ENCODE results near the gene TCF7L1. TPM values are rescaled to one million over a fixed set of nuclear protein-coding genes. Genes with fewer than 3 reads are reported as not detected.
"Not testable (repeated sequence)": the region's sequence is repeated elsewhere in the genome, so short reads cannot be mapped to it uniquely, and the experiment has no call there.

TCF7L1 gene
- total and polyA plus RNA-seq, 2 of the 13 experiments (the other 11 are each of a cell fraction or from before 2014, with no cell fraction given): 0.04 to 0.15 TPM

DNA sequence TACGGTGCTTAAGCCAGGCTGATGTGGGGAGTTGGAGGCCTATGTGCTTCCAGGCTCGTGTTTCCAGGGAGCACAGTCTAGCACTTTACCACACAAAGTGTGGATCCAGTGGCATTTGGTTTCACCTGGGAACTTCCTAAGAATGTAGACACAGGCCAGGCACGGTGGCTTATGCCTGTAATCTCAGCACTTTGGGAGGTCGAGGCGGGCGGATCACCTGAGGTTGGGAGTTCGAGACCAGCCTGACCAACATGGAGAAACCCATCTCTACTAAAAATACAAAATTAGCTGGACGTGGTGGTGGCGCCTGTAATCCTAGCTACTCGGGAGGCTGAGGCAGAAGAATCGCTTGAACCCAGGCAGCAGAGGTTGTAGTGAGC, 190.8 kb downstream of the TCF7L1 start:
- Histone ChIP-seq H3K79me2 (ENCODE audit: insufficient read depth, low read length) (peaks cover 91% of the 10 kb centered on the region), H3K4me3 (replicated peaks in 1 of 3; ENCODE audit: insufficient read depth in 1 of 3, low read depth in 2 of 3, low read length in 3 of 3) (peak overlapping the region in 1 of 3 experiments; percentile 44; a peak in 2 of 6 replicates), H3K4me1 (ENCODE audit: insufficient read depth, low read length) (peaks cover 64% of the 10 kb centered on the region), H3K36me3 (replicated peaks in 1 of 2; ENCODE audit: control insufficient read depth in 1 of 2, insufficient read depth in 2 of 2, low read length in 2 of 2) (peaks cover 20 to 50% of the 10 kb centered on the region in 2 experiments), H4K20me1 (ENCODE audit: insufficient read depth, low read length) (peaks cover 23% of the 10 kb centered on the region), H3K27ac (ENCODE audit: extremely low read length, insufficient read depth, low read length) (peak overlapping the region; percentile 95), H3K9ac (ENCODE audit: insufficient read depth, low read depth, low read length) (peak overlapping the region; percentile 35; the same call in 1 of the 2 replicates), H3K4me2 (ENCODE audit: low read depth, low read length) (peak overlapping the region; percentile 98)
- TF ChIP-seq ZNF225 (CRISPR knock-in tag; IDR thresholded peaks at IDR 0.05) (0 out of 2 replicates have a peak, but pooled peaks have one; percentile 50), BORCS8-MEF2B (CRISPR knock-in tag; IDR thresholded peaks at IDR 0.05) (0 out of 2 replicates have a peak, but pooled peaks have one; percentile 11), ZNF589 (CRISPR knock-in tag; conservative IDR thresholded peaks at IDR 0.05) (0 out of 2 replicates have a peak, but pooled peaks have one; percentile 41), ZNF776 (CRISPR knock-in tag; IDR thresholded peaks at IDR 0.05) (0 out of 2 replicates have a peak, but pooled peaks have one; percentile 25), TEAD3 (CRISPR knock-in tag; optimal IDR thresholded peaks at IDR 0.05; ENCODE audit: borderline replicate concordance) (peak; percentile 1), SAFB2 (CRISPR knock-in tag; IDR thresholded peaks at IDR 0.05; ENCODE audit: borderline replicate concordance, low read depth) (0 out of 2 replicates have a peak, but pooled peaks have one; percentile 1), POLR2A (IDR thresholded peaks at IDR 0.05; ENCODE audit: insufficient read depth in 1 of 2, low read depth in 2 of 2, low read length in 2 of 2) (0 out of 4 replicates have a peak, but pooled peaks of 1 of the 2 experiments have one; percentile 2), ZNF780A (CRISPR knock-in tag; IDR thresholded peaks at IDR 0.05) (peak; percentile 43; the same call in 1 of the 2 replicates), EED (CRISPR knock-in tag; IDR thresholded peaks at IDR 0.05) (peak; percentile 75; the same call in 1 of the 2 replicates), ZNF703 (CRISPR knock-in tag; IDR thresholded peaks at IDR 0.05; ENCODE audit: borderline replicate concordance) (peak; percentile 36; the same call in 1 of the 2 replicates)
- TF ChIP-seq, protein P1, sequence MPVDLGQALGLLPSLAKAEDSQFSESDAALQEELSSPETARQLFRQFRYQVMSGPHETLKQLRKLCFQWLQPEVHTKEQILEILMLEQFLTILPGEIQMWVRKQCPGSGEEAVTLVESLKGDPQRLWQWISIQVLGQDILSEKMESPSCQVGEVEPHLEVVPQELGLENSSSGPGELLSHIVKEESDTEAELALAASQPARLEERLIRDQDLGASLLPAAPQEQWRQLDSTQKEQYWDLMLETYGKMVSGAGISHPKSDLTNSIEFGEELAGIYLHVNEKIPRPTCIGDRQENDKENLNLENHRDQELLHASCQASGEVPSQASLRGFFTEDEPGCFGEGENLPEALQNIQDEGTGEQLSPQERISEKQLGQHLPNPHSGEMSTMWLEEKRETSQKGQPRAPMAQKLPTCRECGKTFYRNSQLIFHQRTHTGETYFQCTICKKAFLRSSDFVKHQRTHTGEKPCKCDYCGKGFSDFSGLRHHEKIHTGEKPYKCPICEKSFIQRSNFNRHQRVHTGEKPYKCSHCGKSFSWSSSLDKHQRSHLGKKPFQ (CRISPR knock-in tag; IDR thresholded peaks at IDR 0.05; ENCODE audit: insufficient replicate concordance): peak; percentile 10
- H3K9me3 ChIP-seq (ENCODE audit: low read length); FAIRE-seq; CTCF ChIA-PET (ENCODE audit: low intra/inter-chr PET ratio, low total read pairs); DNase-seq (ENCODE audit: low spot score); in situ Hi-C loops (cut with HindIII; ENCODE audit: extremely low pct_ligation_motif_present, low pct_unique_long_range_greater_than_20kb); H2AFZ ChIP-seq (ENCODE audit: low read length); H3K27me3 ChIP-seq (ENCODE audit: control insufficient read depth in 1 of 2, insufficient read depth in 2 of 2, low read length in 2 of 2); ATAC-seq: not testable (repeated sequence)
- TSS peak; percentile 1 for BruUV-seq (replicated peaks)
- POLR2A ChIA-PET: interaction anchor here (1.2 to 6.2 kb wide), 14 partner anchors 9 to 377 kb away, joined by 3 to 142 read pairs (median 10); partner anchors contain the start of genes ELMOD3, GGCX, MAT2A and RETSAT
- intact Hi-C loops (cut with micrococcal nuclease; ENCODE audit: unreplicated experiment): loop anchor here (2.0 kb wide), 1 partner anchor 15 kb away; no protein-coding TSS in a partner anchor
- 89% methylated on average over 11 of the region's 11 CpGs for WGBS (ENCODE audit: low lambda C conversion rate)

Data from HepG2 (cell line).